B cell (primary cell): Measurements from ENCODE around the gene FBXL16. TPM values are rescaled to one million over a fixed set of nuclear protein-coding genes. Genes with fewer than 3 reads are reported as not detected.
A peak's percentile ranks its signal among the peaks of the same experiment; 100 is the strongest.

ENCODE experiments used
- ATAC-seq: fragments of 200-7000 bp; cut with Tn5 transposase; one replicate; pipeline ENCODE4 v1.10.0; 2021; ENCODE audit warnings: low read depth, mild to moderate bottlenecking, moderate number of reproducible peaks, moderate library complexity
- CTCF ChIA-PET: fragments of 350-600 bp; sonication (Branson Sonifier 250); formaldehyde crosslinking; loops from one replicate; lab custom pipeline; 2021; ENCODE audit warnings: antibody characterized with exemption, inconsistent platforms; lab: Charles Lee
- POLR2A ChIA-PET: fragments of 350-600 bp; sonication (Branson Sonifier 250); formaldehyde crosslinking; loops from one replicate; lab custom pipeline; 2021; ENCODE audit warnings: antibody characterized with exemption; lab: Charles Lee
- DNase-seq: peaks from one replicate; pipeline ENCODE4 v3.0.0; 2013
- H2AFZ ChIP-seq: 2 replicates; pipeline ENCODE4 v1.6.1; 2012; ENCODE audit warnings: mild to moderate bottlenecking, low read depth, low read length; ENCODE audit not compliant: insufficient read depth, poor library complexity, severe bottlenecking
- H3K27ac ChIP-seq, 2 donors: 1 replicate in 1 of 2; 2 replicates in 1 of 2; pipeline ENCODE4 v1.5.1; 2012 to 2013; ENCODE audit warnings: low read length in 2 of 2, mild to moderate bottlenecking in 2 of 2, moderate library complexity in 1 of 2
- H3K27me3 ChIP-seq, 4 experiments: fragments of 200-600 bp in 1 of 4; sonication (generic) in 1 of 4; replicated peaks in 1 of 4; 1 replicate in 2 of 4; 2 replicates in 2 of 4; pipeline versions ENCODE4 v1.6.1 to v1.7.0; 2013 to 2016; ENCODE audit warnings: low read length in 3 of 4, mild to moderate bottlenecking in 2 of 4, mixed read lengths in 1 of 4, moderate library complexity in 1 of 4; ENCODE audit not compliant: insufficient read depth in 4 of 4, control insufficient read depth in 3 of 4; ENCODE audit errors: control extremely low read depth in 1 of 4
- H3K36me3 ChIP-seq, 2 experiments: replicated peaks in 1 of 2; 1 replicate in 1 of 2; 2 replicates in 1 of 2; pipeline versions ENCODE4 v1.6.1 to v1.7.1; 2013; ENCODE audit warnings: low read length in 1 of 2; ENCODE audit not compliant: insufficient read depth in 2 of 2, control insufficient read depth in 1 of 2; ENCODE audit errors: control extremely low read depth in 1 of 2, extremely low read depth in 1 of 2
- H3K4me1 ChIP-seq, 2 donors: fragments of 200-600 bp in 1 of 2; sonication (generic) in 1 of 2; 1 replicate in 1 of 2; 2 replicates in 1 of 2; pipeline versions ENCODE4 v1.5.1 to v1.6.1; 2013 to 2017; ENCODE audit warnings: low read length in 2 of 2; ENCODE audit not compliant: control insufficient read depth in 2 of 2, insufficient read depth in 2 of 2
- H3K4me2 ChIP-seq: replicated peaks from 2 replicates; pipeline ENCODE3; 2012; ENCODE audit warnings: mild to moderate bottlenecking, low read depth, low read length; ENCODE audit not compliant: poor library complexity, severe bottlenecking
- H3K4me3 ChIP-seq, 5 experiments: fragments of 200-600 bp in 1 of 5; sonication (generic) in 1 of 5; 1 replicate in 3 of 5; 2 replicates in 2 of 5; pipeline versions ENCODE4 v1.5.1 to v1.7.0; 2011 to 2016; ENCODE audit warnings: low read length in 4 of 5, mild to moderate bottlenecking in 4 of 5, low read depth in 2 of 5, control low read depth in 1 of 5, moderate library complexity in 1 of 5; ENCODE audit not compliant: insufficient read depth in 1 of 5; ENCODE audit errors: control extremely low read depth in 1 of 5, extremely low read depth in 1 of 5
- H3K79me2 ChIP-seq: fragments of 200-600 bp; sonication (generic); one replicate; pipeline ENCODE4 v1.6.0; 2016; ENCODE audit warnings: low read length; ENCODE audit not compliant: control insufficient read depth, insufficient read depth
- H3K9ac ChIP-seq: fragments of 200-600 bp; sonication (generic); 2 replicates; pipeline ENCODE4 v1.6.1; 2017; ENCODE audit warnings: mild to moderate bottlenecking, low read length, moderate library complexity
- H3K9me3 ChIP-seq, 3 donors: one replicate each; pipeline versions ENCODE4 v1.6.1 to v1.7.1; 2013; ENCODE audit warnings: low read length in 2 of 3; ENCODE audit not compliant: control insufficient read depth in 2 of 3, insufficient read depth in 1 of 3; ENCODE audit errors: control extremely low read depth in 1 of 3
- H4K20me1 ChIP-seq: 2 replicates; pipeline ENCODE4 v1.6.0; 2012; ENCODE audit warnings: mild to moderate bottlenecking, low read length; ENCODE audit not compliant: insufficient read depth, control insufficient read depth, poor library complexity, severe bottlenecking
- H3K27ac Mint-ChIP-seq: one replicate; pipeline ENCODE4 v1.8.0; 2021; ENCODE audit warnings: mixed read lengths
- H3K27me3 Mint-ChIP-seq: one replicate; pipeline ENCODE4 v1.8.0; 2021; ENCODE audit warnings: mixed read lengths
- H3K4me1 Mint-ChIP-seq: one replicate; pipeline ENCODE4 v1.8.0; 2021; ENCODE audit warnings: mixed read lengths
- H3K4me3 Mint-ChIP-seq: one replicate; pipeline ENCODE4 v1.8.0; 2021; ENCODE audit warnings: mixed read lengths
- H3K9me3 Mint-ChIP-seq: one replicate; pipeline ENCODE4 v1.8.0; 2022; ENCODE audit warnings: mixed read lengths; ENCODE audit not compliant: insufficient read depth
- CTCF ChIP-seq: fragments of 200-600 bp; IDR thresholded peaks from one replicate; pipeline ENCODE4 v1.8.0; 2022; ENCODE audit warnings: antibody characterized with exemption, mild to moderate bottlenecking
- EZH2 ChIP-seq: IDR thresholded peaks from 2 replicates; pipeline ENCODE4 v1.6.1; 2012; ENCODE audit warnings: borderline replicate concordance, low read depth, mild to moderate bottlenecking, moderate library complexity, low read length; ENCODE audit not compliant: insufficient read depth, poor library complexity, severe bottlenecking
- WGBS: methylation state at CpG from one replicate; pipeline ENCODE4 v1.1.5; 2013; ENCODE audit warnings: missing lambda C conversion rate; ENCODE audit not compliant: insufficient coverage; 5-methylcytosine and 5-hydroxymethylcytosine counted together
- intact Hi-C: fragments of 100-400 bp; cut with micrococcal nuclease; formaldehyde crosslinking; loops from one replicate; pipeline ENCODE4 v1.10.0; 2022
- polyA plus RNA-seq: library from polyadenylated mRNA; depleted of rRNA; stranded (reverse); fragments of >200 nt; gene quantifications from 2 replicates; pipeline ENCODE4 v1.2.3, GENCODE V29; 2012
- total RNA-seq, 2 donors: library from RNA; stranded (reverse); fragments of 120-200 nt in 1 of 2; gene quantifications; 1 replicate in 1 of 2; 2 replicates in 1 of 2; pipeline versions ENCODE4 v1.2.3 to v1.2.4, GENCODE V29; 2013 to 2022

The FBXL16 gene
- total and polyA plus RNA-seq, 2 donors (not counting 1 experiment from before 2014, with no cell fraction given) = 2.2 to 5.8 TPM

- Mint-ChIP-seq H3K27ac (peak within 1 kb of the TSS; percentile 86), H3K9me3 (no peaks in the 10 kb centered on the region), H3K4me1 (peaks cover 19% of the 10 kb centered on the region), H3K4me3 (peak within 1 kb of the TSS; percentile 84), H3K27me3 (no peaks in the 10 kb centered on the region)
- Histone ChIP-seq H3K27ac (peak within 1 kb of the TSS; percentile 79 to 90), H3K4me2 (peak within 1 kb of the TSS; percentile 92), H3K4me3 (peak within 1 kb of the TSS; percentile 27 to 76 (median 67)), H3K79me2 (peaks cover 8% of the 10 kb centered on the region), H3K4me1 (peaks cover 15 to 20% of the 10 kb centered on the region in 2 donors), H3K9ac (peak within 1 kb of the TSS; percentile 71), H3K36me3 (no peaks in the 10 kb centered on the region), H4K20me1 (peaks cover 8% of the 10 kb centered on the region), H3K27me3 (no peaks in the 10 kb centered on the region), H3K9me3 (peaks cover 0 to 2% (median 0%) of the 10 kb centered on the region in 3 donors), H2AFZ (peak within 1 kb of the TSS; percentile 92)
- DNase-seq (peak; percentile 94), ATAC-seq (peak; percentile 87)
- intact Hi-C loops = loop anchor here (1.0 to 2.0 kb wide), 6 partner anchors 8 to 60 kb away; partner anchors contain the start of genes JMJD8, MCRIP2 and METTL26
- ChIA-PET POLR2A (interaction anchor here (0.6 to 1.0 kb wide), 3 partner anchors 12 to 1058 kb away, joined by 4 to 6 read pairs (median 5); no protein-coding TSS in a partner anchor), CTCF (interaction anchor here (0.6 to 1.4 kb wide), 4 partner anchors 11 to 442 kb away, joined by 4 to 6 read pairs (median 4); partner anchors contain the start of gene METTL26)
- WGBS = under 1% methylated on average over 91 of the region's 91 CpGs
- TF ChIP-seq CTCF (no peak), EZH2 (no peak)
These were observed 56.6 kb downstream of the FBXL16 start, which contains the start of gene WDR90 for GRCh38 chr16:648781-649589. Gene WDR90 (plus strand): TSS chr16:649365. CDS start chr16:649417, 52 bp downstream.
